ENCODE data around the gene COL4A6. TPM values are rescaled to one million over a fixed set of nuclear protein-coding genes. Genes with fewer than 3 reads are reported as not detected.

The COL4A6 gene
- total RNA-seq, 1 donor from 2014 or later: 1.8 TPM

DNA sequence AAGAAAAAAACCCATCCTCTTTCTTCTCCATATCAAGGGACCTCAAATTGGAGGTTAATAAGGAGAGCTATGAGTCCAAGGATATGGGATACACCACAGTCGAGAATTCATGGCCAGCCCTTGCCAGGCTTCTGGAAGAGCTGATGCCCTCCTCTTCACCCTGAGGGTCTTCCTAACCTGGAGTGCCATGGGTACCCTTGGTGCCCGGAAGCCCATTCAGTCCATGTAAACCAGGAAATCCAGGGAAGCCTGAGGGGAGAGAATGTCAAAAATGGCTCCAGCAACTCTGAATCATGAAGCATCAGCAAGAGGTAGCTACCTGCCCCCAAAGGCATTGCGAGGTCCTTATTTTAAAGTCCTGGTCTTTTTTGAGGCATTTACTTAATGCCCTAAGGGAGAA lies 268.5 kb downstream of the COL4A6 start:
- Histone ChIP-seq H3K4me1 (no peaks in the 10 kb centered on the region), H3K36me3 (no peaks in the 10 kb centered on the region), H3K27me3 (no peaks in the 10 kb centered on the region), H3K4me3 (no peak overlapping the region), H3K27ac (no peak overlapping the region), H3K9me3 (no peaks in the 10 kb centered on the region)
- no peak for ATAC-seq
- TF ChIP-seq, protein P1, sequence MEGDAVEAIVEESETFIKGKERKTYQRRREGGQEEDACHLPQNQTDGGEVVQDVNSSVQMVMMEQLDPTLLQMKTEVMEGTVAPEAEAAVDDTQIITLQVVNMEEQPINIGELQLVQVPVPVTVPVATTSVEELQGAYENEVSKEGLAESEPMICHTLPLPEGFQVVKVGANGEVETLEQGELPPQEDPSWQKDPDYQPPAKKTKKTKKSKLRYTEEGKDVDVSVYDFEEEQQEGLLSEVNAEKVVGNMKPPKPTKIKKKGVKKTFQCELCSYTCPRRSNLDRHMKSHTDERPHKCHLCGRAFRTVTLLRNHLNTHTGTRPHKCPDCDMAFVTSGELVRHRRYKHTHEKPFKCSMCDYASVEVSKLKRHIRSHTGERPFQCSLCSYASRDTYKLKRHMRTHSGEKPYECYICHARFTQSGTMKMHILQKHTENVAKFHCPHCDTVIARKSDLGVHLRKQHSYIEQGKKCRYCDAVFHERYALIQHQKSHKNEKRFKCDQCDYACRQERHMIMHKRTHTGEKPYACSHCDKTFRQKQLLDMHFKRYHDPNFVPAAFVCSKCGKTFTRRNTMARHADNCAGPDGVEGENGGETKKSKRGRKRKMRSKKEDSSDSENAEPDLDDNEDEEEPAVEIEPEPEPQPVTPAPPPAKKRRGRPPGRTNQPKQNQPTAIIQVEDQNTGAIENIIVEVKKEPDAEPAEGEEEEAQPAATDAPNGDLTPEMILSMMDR (IDR thresholded peaks at IDR 0.05): no peak
- intact Hi-C loops (cut with DNase I): no loop called here
- no peak for DNase-seq

DNA sequence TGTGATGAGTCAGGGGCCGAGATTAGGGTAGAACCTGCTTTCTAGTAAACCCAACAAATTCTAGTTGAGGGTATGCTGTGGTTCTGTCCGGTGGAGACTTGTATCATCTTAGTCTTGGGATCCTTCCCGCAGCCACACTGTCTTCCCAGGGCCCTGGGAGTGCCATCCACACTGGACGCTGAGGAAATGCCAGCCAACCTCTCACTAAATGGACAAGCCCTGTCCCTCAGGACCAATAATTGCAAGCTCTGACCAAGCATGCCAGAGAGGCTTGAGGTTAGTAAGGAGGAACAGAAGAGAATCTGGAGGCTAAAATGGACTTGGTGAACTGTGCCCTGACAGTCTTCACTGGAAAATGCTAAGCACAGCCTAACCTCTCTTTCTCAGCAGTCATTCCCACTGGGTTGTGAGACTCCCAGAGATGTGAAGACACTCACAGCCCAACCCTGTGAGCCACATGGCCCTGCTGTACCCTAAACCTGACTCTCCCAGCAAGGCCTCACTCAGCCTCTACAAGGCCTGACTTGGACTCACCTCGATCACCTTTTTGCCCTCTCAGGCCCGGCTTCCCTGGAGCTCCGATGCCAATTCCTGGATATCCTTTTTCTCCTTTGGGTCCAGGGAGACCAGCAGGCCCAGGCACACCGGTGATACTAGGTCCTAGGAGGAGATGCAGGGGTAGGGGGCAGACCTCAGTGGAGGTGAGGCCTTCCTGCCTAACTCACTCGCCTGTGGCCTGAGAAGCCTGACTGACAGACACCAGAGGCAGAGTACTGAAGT lies 269.1 kb downstream of the COL4A6 start:
- Histone ChIP-seq H3K4me1 (no peaks in the 10 kb centered on the region), H3K4me3 (no peak overlapping the region), H3K27me3 (no peaks in the 10 kb centered on the region), H3K9me3 (no peaks in the 10 kb centered on the region), H3K27ac (no peak overlapping the region), H3K36me3 (no peaks in the 10 kb centered on the region)
- intact Hi-C loops (cut with DNase I): no loop called here
- TF ChIP-seq, protein P1 (IDR thresholded peaks at IDR 0.05): no peak
- no peak for ATAC-seq
- DNase-seq: no peak

DNA sequence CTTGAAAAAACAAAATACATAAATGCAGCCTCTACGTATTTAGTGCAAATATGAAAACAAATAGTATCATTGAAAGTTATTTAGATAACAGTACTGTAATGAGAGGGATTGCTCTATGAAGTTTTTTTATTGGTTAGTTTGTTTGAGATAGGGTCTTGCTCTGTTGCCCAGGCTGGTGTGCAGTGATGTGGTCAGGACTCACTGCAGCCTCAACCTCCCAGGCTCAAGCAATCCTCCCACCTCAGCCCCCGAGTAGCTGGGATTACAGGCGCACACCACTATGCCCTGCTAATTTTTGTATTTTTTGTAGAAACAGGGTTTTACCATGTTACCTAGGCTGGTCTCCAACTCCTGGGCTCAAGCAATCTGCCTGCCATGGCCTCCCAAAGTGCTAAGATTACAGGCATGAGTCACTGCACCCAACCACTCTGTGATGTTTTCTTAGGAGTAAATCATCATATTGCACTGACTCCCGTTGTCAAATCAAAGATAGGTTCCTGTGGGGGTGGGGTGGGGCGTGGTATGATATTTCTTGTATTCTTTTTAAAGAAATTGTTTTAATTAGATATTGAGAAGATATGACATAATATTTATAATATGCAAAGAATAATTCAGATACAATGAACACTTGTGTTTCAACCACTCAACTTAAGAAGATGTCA lies 270.9 kb downstream of the COL4A6 start:
- H3K27me3 ChIP-seq: no peaks in the 10 kb centered on the region
- ATAC-seq (no peak), DNase-seq (no peak)
- TF ChIP-seq, protein P1 (IDR thresholded peaks at IDR 0.05): no peak
- no peaks in the 10 kb centered on the region for H3K36me3 ChIP-seq
- intact Hi-C loops (cut with DNase I): no loop called here
- no peaks in the 10 kb centered on the region for H3K4me1 ChIP-seq
- no peak overlapping the region for H3K4me3 ChIP-seq
- no peak overlapping the region for H3K27ac ChIP-seq
- H3K9me3 ChIP-seq: no peaks in the 10 kb centered on the region

DNA sequence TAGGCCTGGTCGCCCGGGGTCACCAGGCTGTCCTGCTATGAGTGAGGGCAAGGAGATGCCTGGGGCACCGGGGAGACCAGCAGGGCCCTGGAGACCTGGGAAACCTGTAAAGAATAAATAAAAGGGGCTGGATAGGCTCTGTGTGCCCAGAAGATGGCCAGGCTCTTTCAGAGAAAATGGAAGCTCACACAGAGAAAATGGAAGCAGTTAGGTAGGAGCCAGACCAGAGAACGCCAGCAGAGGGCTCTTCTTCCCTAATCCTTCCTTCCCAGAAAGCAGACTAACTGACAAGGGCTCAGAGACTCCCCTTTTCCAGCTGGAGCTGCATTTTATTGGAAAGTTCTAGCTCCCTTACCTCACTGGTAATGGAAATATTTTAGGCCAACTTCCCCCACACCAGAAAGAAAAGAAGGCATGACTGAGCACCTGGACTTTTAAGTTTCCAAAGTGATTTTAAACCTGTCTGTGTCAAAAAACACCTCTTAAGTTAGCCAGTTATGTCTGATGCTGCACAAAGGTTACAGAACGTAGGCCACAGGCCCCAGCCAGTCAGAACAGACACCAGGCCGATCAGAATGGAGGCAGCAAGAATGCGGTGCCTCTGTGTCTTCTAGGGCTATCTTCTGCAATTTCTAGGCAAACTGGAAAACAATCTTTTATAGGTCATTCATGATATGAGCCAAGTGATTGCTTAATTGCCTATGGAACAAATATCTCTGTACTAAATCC lies 272.7 kb downstream of the COL4A6 start:
- ATAC-seq (peak; percentile 21), DNase-seq (no peak)
- H3K36me3 ChIP-seq: no peaks in the 10 kb centered on the region
- H3K4me3 ChIP-seq: no peak overlapping the region
- H3K4me1 ChIP-seq: no peaks in the 10 kb centered on the region
- TF ChIP-seq, protein P1 (IDR thresholded peaks at IDR 0.05): peak; percentile 8
- intact Hi-C loops (cut with DNase I): no loop called here
- H3K27me3 ChIP-seq: no peaks in the 10 kb centered on the region
- no peak overlapping the region for H3K27ac ChIP-seq
- no peaks in the 10 kb centered on the region for H3K9me3 ChIP-seq

DNA sequence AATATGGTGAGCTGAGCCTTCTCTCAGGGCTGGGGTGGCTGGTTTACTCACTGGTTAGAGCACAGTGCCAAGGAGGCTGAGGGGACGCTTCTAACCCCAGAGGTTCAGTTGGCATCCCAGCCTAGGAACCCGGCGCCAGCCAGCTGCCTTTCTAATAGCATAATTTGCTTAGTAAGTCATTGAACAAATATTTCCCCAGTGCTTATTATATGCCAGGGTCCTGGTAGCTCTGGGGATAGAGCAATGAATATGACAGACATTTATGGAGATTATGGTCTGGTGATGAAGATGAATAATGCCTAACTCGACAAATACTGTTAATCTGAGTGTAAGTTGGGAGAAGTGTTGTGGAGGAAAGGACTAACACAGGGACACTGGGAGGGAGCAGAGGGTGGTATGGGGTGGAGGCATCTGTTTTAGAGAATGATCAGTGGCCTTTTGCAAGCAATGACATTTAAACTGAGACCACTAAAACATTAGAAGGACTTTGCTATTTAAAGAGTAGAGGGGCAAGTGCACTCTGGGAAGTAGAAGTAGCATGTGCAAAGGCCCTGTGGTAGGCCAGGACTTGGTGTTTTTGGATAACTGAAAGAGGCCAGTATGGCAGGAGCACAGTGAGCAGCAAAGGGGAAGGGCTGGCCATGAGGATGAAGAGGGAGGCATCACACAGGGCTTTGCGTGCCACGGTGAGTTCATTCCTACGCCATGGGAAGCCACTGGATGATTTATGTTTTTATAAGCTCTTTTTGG lies 274.7 kb downstream of the COL4A6 start:
- ATAC-seq: no peak
- intact Hi-C loops (cut with DNase I): no loop called here
- Histone ChIP-seq H3K27me3 (no peaks in the 10 kb centered on the region), H3K4me1 (no peaks in the 10 kb centered on the region), H3K27ac (no peak overlapping the region), H3K4me3 (no peak overlapping the region), H3K9me3 (no peaks in the 10 kb centered on the region), H3K36me3 (no peaks in the 10 kb centered on the region)
- TF ChIP-seq, protein P1 (IDR thresholded peaks at IDR 0.05): no peak
- DNase-seq: no peak

Data from upper lobe of right lung (tissue), 1 donor.